AG10803 (cell line): ENCODE measurements around the gene ANKIB1.

Experiments
- DNase-seq: peaks from one replicate; pipeline ENCODE4 v3.0.0; 2010; ENCODE audit warnings: low read depth
- H3K4me3 ChIP-seq: 2 replicates; pipeline ENCODE4 v1.5.1; 2011; ENCODE audit warnings: mild to moderate bottlenecking, low read length, control low read depth
- CTCF ChIP-seq: conservative IDR thresholded peaks from 2 replicates; pipeline ENCODE4 v1.5.1; 2011; ENCODE audit warnings: mild to moderate bottlenecking, low read length, control low read depth, inconsistent platforms

The ANKIB1 gene

GRCh38 chr7:92266415-92267241, 20.9 kb downstream of the ANKIB1 start:
- DNase-seq: no peak
- TF ChIP-seq CTCF: no peak
- no peak overlapping the region for H3K4me3 ChIP-seq

- H3K4me3 ChIP-seq: no peak overlapping the region
Measured at GRCh38 chr7:92268921-92269320, 23.1 kb downstream of the ANKIB1 start.

GRCh38 chr7:92275327-92275726, 29.6 kb downstream of the ANKIB1 start:
- no peak overlapping the region for H3K4me3 ChIP-seq
- no peak for DNase-seq
- TF ChIP-seq CTCF: no peak

More at GRCh38 chr7:92268921-92269320, 23.1 kb downstream of the ANKIB1 start:
- no peak for DNase-seq
- no peak for TF ChIP-seq CTCF

- DNase-seq: no peak
- H3K4me3 ChIP-seq: no peak overlapping the region
- TF ChIP-seq CTCF: no peak
Measured at GRCh38 chr7:92276460-92276864, 30.7 kb downstream of the ANKIB1 start.

GRCh38 chr7:92279396-92280031, 33.7 kb downstream of the ANKIB1 start:
- no peak for DNase-seq
- no peak overlapping the region for H3K4me3 ChIP-seq
- no peak for TF ChIP-seq CTCF

GRCh38 chr7:92281031-92281430, 35.3 kb downstream of the ANKIB1 start:
- TF ChIP-seq CTCF: no peak
- H3K4me3 ChIP-seq: no peak overlapping the region
- no peak for DNase-seq
